Muscle layer of duodenum (tissue), 2 donors: Measurements from ENCODE around the gene UBAP2.

ENCODE experiments used
- H3K27ac ChIP-seq: one replicate; pipeline ENCODE4 v1.7.0; 2013; ENCODE audit warnings: mild to moderate bottlenecking, low read length
- H3K27me3 ChIP-seq: one replicate; pipeline ENCODE4 v1.7.0; 2013; ENCODE audit warnings: low read depth, mild to moderate bottlenecking, control low read depth, low read length
- H3K36me3 ChIP-seq, 2 donors: one replicate each; pipeline ENCODE4 v1.7.0; 2013; ENCODE audit warnings: low read length in 2 of 2, control low read depth in 1 of 2, mild to moderate bottlenecking in 1 of 2; ENCODE audit not compliant: insufficient read depth in 2 of 2, control insufficient read depth in 1 of 2
- H3K4me1 ChIP-seq, 2 donors: one replicate each; pipeline ENCODE4 v1.7.0; 2013; ENCODE audit warnings: low read length in 2 of 2, mild to moderate bottlenecking in 2 of 2, control low read depth in 1 of 2, moderate library complexity in 1 of 2; ENCODE audit not compliant: insufficient read depth in 2 of 2, control insufficient read depth in 1 of 2
- H3K4me3 ChIP-seq, 2 donors: one replicate each; pipeline ENCODE4 v1.7.0; 2013; ENCODE audit warnings: low read length in 2 of 2, low read depth in 1 of 2, mild to moderate bottlenecking in 1 of 2
- H3K9me3 ChIP-seq, 2 donors: one replicate each; pipeline ENCODE4 v1.7.0; 2013; ENCODE audit warnings: low read length in 2 of 2, control low read depth in 1 of 2, mild to moderate bottlenecking in 1 of 2; ENCODE audit not compliant: control insufficient read depth in 1 of 2
- donor health status: healthy.

The UBAP2 gene

GRCh38 chr9:34048727-34049629 is at the start of gene UBAP2:
TSS of gene UBAP2 (minus strand) at chr9:34048887. CDS start at chr9:34017148, 31,739 bp downstream.
- Histone ChIP-seq H3K36me3 (no peaks in the 10 kb centered on the region), H3K27ac (peak within 1 kb of the TSS; percentile 96), H3K4me1 (peaks cover 15 to 18% of the 10 kb centered on the region in 2 donors), H3K4me3 (peak within 1 kb of the TSS; percentile 91), H3K9me3 (no peaks in the 10 kb centered on the region), H3K27me3 (no peaks in the 10 kb centered on the region)

GRCh38 chr9:34098307-34098706 is 49.6 kb upstream of the UBAP2 start:
- Histone ChIP-seq H3K4me3 (no peak overlapping the region), H3K27me3 (no peaks in the 10 kb centered on the region), H3K27ac (no peak overlapping the region), H3K36me3 (peaks cover 37 to 51% of the 10 kb centered on the region in 2 donors), H3K4me1 (no peaks in the 10 kb centered on the region), H3K9me3 (no peaks in the 10 kb centered on the region)

- no peak overlapping the region for H3K4me3 ChIP-seq
- H3K9me3 ChIP-seq = no peaks in the 10 kb centered on the region
- no peaks in the 10 kb centered on the region for H3K4me1 ChIP-seq
- H3K27ac ChIP-seq = no peak overlapping the region
- H3K36me3 ChIP-seq = peaks cover 40 to 51% of the 10 kb centered on the region in 2 donors
- H3K27me3 ChIP-seq = no peaks in the 10 kb centered on the region
Measured at GRCh38 chr9:34097865-34098264, 49.2 kb upstream of the UBAP2 start.

- H3K27ac ChIP-seq = no peak overlapping the region
- peaks cover 44 to 55% of the 10 kb centered on the region in 2 donors for H3K36me3 ChIP-seq
Measured at GRCh38 chr9:34096751-34097150, 48.1 kb upstream of the UBAP2 start.

GRCh38 chr9:34093578-34093977 is 44.9 kb upstream of the UBAP2 start:
- Histone ChIP-seq H3K27me3 (no peaks in the 10 kb centered on the region), H3K4me3 (no peak overlapping the region), H3K4me1 (no peaks in the 10 kb centered on the region), H3K36me3 (peaks cover 61 to 84% of the 10 kb centered on the region in 2 donors), H3K9me3 (no peaks in the 10 kb centered on the region), H3K27ac (no peak overlapping the region)

More at GRCh38 chr9:34096751-34097150, 48.1 kb upstream of the UBAP2 start:
- Histone ChIP-seq H3K4me3 (no peak overlapping the region), H3K4me1 (no peaks in the 10 kb centered on the region), H3K27me3 (no peaks in the 10 kb centered on the region), H3K9me3 (no peaks in the 10 kb centered on the region)

- H3K4me3 ChIP-seq = no peak overlapping the region
- no peaks in the 10 kb centered on the region for H3K9me3 ChIP-seq
- no peak overlapping the region for H3K27ac ChIP-seq
- no peaks in the 10 kb centered on the region for H3K27me3 ChIP-seq
- peaks cover 0 to 12% of the 10 kb centered on the region in 2 donors for H3K4me1 ChIP-seq
- peaks cover 58 to 71% of the 10 kb centered on the region in 2 donors for H3K36me3 ChIP-seq
Measured at GRCh38 chr9:34089311-34089710, 40.6 kb upstream of the UBAP2 start.

- no peaks in the 10 kb centered on the region for H3K9me3 ChIP-seq
- no peak overlapping the region for H3K27ac ChIP-seq
- H3K27me3 ChIP-seq = no peaks in the 10 kb centered on the region
- no peak overlapping the region for H3K4me3 ChIP-seq
- H3K4me1 ChIP-seq = peaks cover 0 to 12% of the 10 kb centered on the region in 2 donors
- H3K36me3 ChIP-seq = peaks cover 47 to 61% of the 10 kb centered on the region in 2 donors
Measured at GRCh38 chr9:34087370-34087769, 38.7 kb upstream of the UBAP2 start.

- H3K36me3 ChIP-seq = peaks cover 44 to 57% of the 10 kb centered on the region in 2 donors
- H3K27me3 ChIP-seq = no peaks in the 10 kb centered on the region
- H3K9me3 ChIP-seq = no peaks in the 10 kb centered on the region
Measured at GRCh38 chr9:34086864-34087263, 38.2 kb upstream of the UBAP2 start.

GRCh38 chr9:34085581-34086500 is 37.2 kb upstream of the UBAP2 start:
- H3K4me3 ChIP-seq = no peak overlapping the region
- no peaks in the 10 kb centered on the region for H3K27me3 ChIP-seq
- H3K36me3 ChIP-seq = peaks cover 39 to 48% of the 10 kb centered on the region in 2 donors
- H3K4me1 ChIP-seq = peaks cover 0 to 12% of the 10 kb centered on the region in 2 donors
- H3K27ac ChIP-seq = peak overlapping the region; percentile 41
- H3K9me3 ChIP-seq = no peaks in the 10 kb centered on the region

More at GRCh38 chr9:34086864-34087263, 38.2 kb upstream of the UBAP2 start:
- peaks cover 0 to 12% of the 10 kb centered on the region in 2 donors for H3K4me1 ChIP-seq
- no peak overlapping the region for H3K27ac ChIP-seq
- H3K4me3 ChIP-seq = no peak overlapping the region

GRCh38 chr9:34084562-34084961 is 35.9 kb upstream of the UBAP2 start:
- no peak overlapping the region for H3K4me3 ChIP-seq
- no peaks in the 10 kb centered on the region for H3K27me3 ChIP-seq
- H3K36me3 ChIP-seq = peaks cover 33 to 36% of the 10 kb centered on the region in 2 donors
- peak overlapping the region; percentile 23 for H3K27ac ChIP-seq
- H3K4me1 ChIP-seq = peaks cover 0 to 12% of the 10 kb centered on the region in 2 donors
- H3K9me3 ChIP-seq = no peaks in the 10 kb centered on the region

- H3K4me3 ChIP-seq = no peak overlapping the region
- peaks cover 0 to 2% of the 10 kb centered on the region in 2 donors for H3K4me1 ChIP-seq
- H3K27me3 ChIP-seq = no peaks in the 10 kb centered on the region
- no peaks in the 10 kb centered on the region for H3K9me3 ChIP-seq
- no peak overlapping the region for H3K27ac ChIP-seq
- no peaks in the 10 kb centered on the region for H3K36me3 ChIP-seq
Measured at GRCh38 chr9:34079181-34079580, 30.5 kb upstream of the UBAP2 start.
